ENCODE measurements around the gene CCDC97.

Gene CCDC97

GRCh38 chr19:41362143-41362847 is 52.3 kb downstream of the CCDC97 start:
- TF ChIP-seq CTCF (conservative IDR thresholded peaks at IDR 0.05; ENCODE audit: control insufficient read depth, insufficient read depth, low read depth, low read length) = no peak
- H3K4me3 ChIP-seq (ENCODE audit: control insufficient read depth, low read depth, low read length) = no peak overlapping the region
- no peak for DNase-seq (ENCODE audit: low read depth)

GRCh38 chr19:41363371-41363752 is 53.4 kb downstream of the CCDC97 start:
- peak overlapping the region; percentile 96 for H3K4me3 ChIP-seq (ENCODE audit: control insufficient read depth, low read depth, low read length)
- no peak for TF ChIP-seq CTCF (conservative IDR thresholded peaks at IDR 0.05; ENCODE audit: control insufficient read depth, insufficient read depth, low read depth, low read length)

GRCh38 chr19:41363753-41364523 is 54.0 kb downstream of the CCDC97 start, which contains the start of gene B9D2:
B9D2 (minus strand) TSS chr19:41364149; CDS start chr19:41363519, 630 bp downstream.
- peak; percentile 98 for DNase-seq (ENCODE audit: low read depth)
- no peak for TF ChIP-seq CTCF (conservative IDR thresholded peaks at IDR 0.05; ENCODE audit: control insufficient read depth, insufficient read depth, low read depth, low read length)
- peak within 1 kb of the TSS; percentile 96 for H3K4me3 ChIP-seq (ENCODE audit: control insufficient read depth, low read depth, low read length)

More at GRCh38 chr19:41363371-41363752, 53.4 kb downstream of the CCDC97 start:
- no peak for DNase-seq (ENCODE audit: low read depth)

DNA sequence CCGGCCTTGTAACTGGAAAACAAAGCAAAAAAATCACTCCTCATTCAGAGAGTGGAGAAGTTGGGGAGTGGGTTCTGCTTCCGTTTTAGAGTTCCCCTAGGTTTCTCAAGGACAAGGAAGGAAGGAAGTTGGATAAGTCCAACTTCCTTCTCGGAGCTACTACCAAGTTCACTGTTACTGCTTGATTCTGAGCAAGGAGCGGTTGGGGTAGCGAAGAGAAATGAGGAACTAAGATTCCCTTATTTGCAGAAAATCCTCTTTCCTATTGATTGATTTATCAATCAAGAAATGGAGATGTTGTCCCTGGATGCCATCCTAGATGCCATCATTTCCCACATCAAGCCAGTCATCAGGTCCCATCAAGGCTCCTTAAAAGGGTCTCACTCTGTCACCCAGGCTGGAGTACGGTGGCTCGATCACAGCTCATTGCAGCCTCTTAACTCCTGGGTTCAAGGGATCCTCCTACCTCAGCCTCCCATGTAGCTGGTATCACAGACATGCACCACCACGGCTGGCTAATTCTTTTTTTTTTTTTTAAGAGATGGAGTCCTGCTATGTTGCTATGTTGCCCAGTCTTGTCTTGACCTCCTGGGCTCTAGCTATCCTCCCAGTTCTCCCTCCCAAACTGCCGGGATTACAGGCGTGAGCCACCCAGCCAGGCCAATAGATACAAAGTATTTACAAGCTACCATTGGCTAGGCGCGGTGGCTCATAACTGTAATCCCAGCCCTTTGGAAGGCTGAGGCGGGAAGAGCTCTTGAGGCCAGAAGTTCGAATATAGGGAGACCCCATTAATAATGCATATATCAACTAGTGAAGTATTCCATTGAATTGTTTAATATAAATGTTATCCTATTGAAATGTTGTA is 54.8 kb downstream of the CCDC97 start:
- no peak for DNase-seq (ENCODE audit: low read depth)
- H3K4me3 ChIP-seq (ENCODE audit: control insufficient read depth, low read depth, low read length) = peak overlapping the region; percentile 96
- TF ChIP-seq CTCF (conservative IDR thresholded peaks at IDR 0.05; ENCODE audit: control insufficient read depth, insufficient read depth, low read depth, low read length) = no peak

- peak; percentile 18 for TF ChIP-seq CTCF (conservative IDR thresholded peaks at IDR 0.05; ENCODE audit: control insufficient read depth, insufficient read depth, low read depth, low read length)
- H3K4me3 ChIP-seq (ENCODE audit: control insufficient read depth, low read depth, low read length) = no peak overlapping the region
- no peak for DNase-seq (ENCODE audit: low read depth)
Measured at GRCh38 chr19:41366089-41366488, 56.1 kb downstream of the CCDC97 start.

DNA sequence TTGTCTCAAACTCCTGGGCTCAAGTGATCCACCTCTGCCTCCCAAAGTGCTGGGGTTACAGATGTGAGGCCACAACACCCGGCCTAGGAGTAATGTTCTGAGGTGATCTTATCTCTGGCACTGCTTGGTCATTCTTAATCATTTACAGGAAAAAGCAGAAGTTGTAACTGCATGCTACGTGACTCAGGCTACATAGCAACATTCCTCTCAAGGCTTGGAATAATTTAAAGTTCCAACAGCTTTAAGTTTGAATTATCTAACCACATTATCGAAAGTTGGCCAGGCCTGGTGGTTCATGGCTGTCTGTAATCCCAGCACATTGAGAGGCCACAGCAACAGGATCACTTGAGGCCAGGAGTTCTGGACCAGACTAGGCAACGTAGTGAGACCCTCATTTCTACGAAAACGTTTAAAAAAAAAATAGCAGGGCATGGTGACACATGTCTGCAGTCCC is 57.9 kb downstream of the CCDC97 start:
- H3K4me3 ChIP-seq (ENCODE audit: control insufficient read depth, low read depth, low read length) = no peak overlapping the region
- DNase-seq (ENCODE audit: low read depth) = peak; percentile 93
- no peak for TF ChIP-seq CTCF (conservative IDR thresholded peaks at IDR 0.05; ENCODE audit: control insufficient read depth, insufficient read depth, low read depth, low read length)
